GM19023 (cell line): ENCODE data around the gene DNASE1L2.

ENCODE experiments used
- ATAC-seq: cut with Tn5 transposase; IDR thresholded peaks from one replicate; pipeline ENCODE4 v1.9.1; 2021; ENCODE audit warnings: mild to moderate bottlenecking, moderate library complexity; ENCODE audit not compliant: unreplicated experiment

The DNASE1L2 gene

GRCh38 chr16:2284001-2284770 lies 47.9 kb downstream of the DNASE1L2 start:
- ATAC-seq: no peak

- no peak for ATAC-seq
Observed at GRCh38 chr16:2284797-2285576, 48.7 kb downstream of the DNASE1L2 start.

- ATAC-seq: no peak
Observed at GRCh38 chr16:2285731-2286191, 49.5 kb downstream of the DNASE1L2 start.

GRCh38 chr16:2286550-2286949 lies 50.3 kb downstream of the DNASE1L2 start:
- ATAC-seq: no peak

- ATAC-seq: no peak
Observed at GRCh38 chr16:2287916-2288547, 51.8 kb downstream of the DNASE1L2 start.
